Measurements from ENCODE around the gene SERPINA1. TPM values are rescaled to one million over a fixed set of nuclear protein-coding genes. Genes with fewer than 3 reads are reported as not detected.
A peak's percentile ranks its signal among the peaks of the same experiment; 100 is the strongest.

Gene SERPINA1
- total RNA-seq = under 0.01 TPM in 1 of 2 replicates, not detected in the other
- 0.10 and 0.39 TPM in 2 replicates for polyA plus RNA-seq
- polyA plus RNA-seq (2012) = 0.14 and 0.42 TPM in 2 replicates
- polyA minus RNA-seq (ENCODE audit: low replicate concordance) = 6.6 TPM in 1 of 2 replicates, not detected in the other

- H3K4me1 ChIP-seq (ENCODE audit: control insufficient read depth, extremely low read depth, insufficient read depth, low read length) = no peaks in the 10 kb centered on the region
- no peaks in the 10 kb centered on the region for H3K79me2 ChIP-seq (ENCODE audit: control insufficient read depth, insufficient read depth, low read length)
Observed at GRCh38 chr14:94388384-94389103, at the start of gene SERPINA1. TSS of gene SERPINA1 (minus strand) at chr14:94388602. CDS start at chr14:94383237, 5,365 bp downstream.

GRCh38 chr14:94428610-94429009, 40.2 kb upstream of the SERPINA1 start:
- no peaks in the 10 kb centered on the region for H4K20me1 ChIP-seq (ENCODE audit: control insufficient read depth, extremely low read depth, insufficient read depth, low read length)
- H3K4me2 ChIP-seq (ENCODE audit: extremely low read depth, insufficient read depth, low read length) = no peak overlapping the region
- H3K9me3 ChIP-seq (ENCODE audit: control insufficient read depth, insufficient read depth, low read depth, low read length) = no peaks in the 10 kb centered on the region
- H3K79me2 ChIP-seq (ENCODE audit: control insufficient read depth, insufficient read depth, low read length) = no peaks in the 10 kb centered on the region
- no peak overlapping the region for H3K27ac ChIP-seq (ENCODE audit: insufficient read depth, low read length)
- H2AFZ ChIP-seq (ENCODE audit: low read length) = no peak overlapping the region
- TF ChIP-seq CTCF (conservative IDR thresholded peaks at IDR 0.05 in 1 of 2, IDR thresholded peaks at IDR 0.05 in 1 of 2; ENCODE audit: low read depth in 1 of 2, low read length in 2 of 2) = no peak
- TF ChIP-seq EZH2 (IDR thresholded peaks at IDR 0.05; ENCODE audit: low read length, missing control alignments) = no peak
- H3K9ac ChIP-seq (ENCODE audit: insufficient read depth, low read length) = no peak overlapping the region
- no peak overlapping the region for H3K4me3 ChIP-seq (replicated peaks in 1 of 4; ENCODE audit: control extremely low read depth in 1 of 4, insufficient read depth in 1 of 4, low read depth in 3 of 4, low read length in 4 of 4)
- H3K27me3 ChIP-seq (ENCODE audit: control insufficient read depth, insufficient read depth, low read length) = no peaks in the 10 kb centered on the region
- no peaks in the 10 kb centered on the region for H3K4me1 ChIP-seq (ENCODE audit: control insufficient read depth, extremely low read depth, insufficient read depth, low read length)
- no peaks in the 10 kb centered on the region for H3K36me3 ChIP-seq (ENCODE audit: control insufficient read depth, insufficient read depth, low read length)
- no peak for DNase-seq (ENCODE audit: low read depth in 2 of 2)

More at GRCh38 chr14:94388384-94389103, at the start of gene SERPINA1:
- Histone ChIP-seq H3K4me3 (replicated peaks in 1 of 4; ENCODE audit: control extremely low read depth in 1 of 4, insufficient read depth in 1 of 4, low read depth in 3 of 4, low read length in 4 of 4) (no peak within 1 kb of the TSS), H3K36me3 (ENCODE audit: control insufficient read depth, insufficient read depth, low read length) (no peaks in the 10 kb centered on the region), H3K27me3 (ENCODE audit: control insufficient read depth, insufficient read depth, low read length) (no peaks in the 10 kb centered on the region), H2AFZ (ENCODE audit: low read length) (no peak within 1 kb of the TSS), H3K27ac (ENCODE audit: insufficient read depth, low read length) (no peak within 1 kb of the TSS), H4K20me1 (ENCODE audit: control insufficient read depth, extremely low read depth, insufficient read depth, low read length) (no peaks in the 10 kb centered on the region), H3K9ac (ENCODE audit: insufficient read depth, low read length) (no peak within 1 kb of the TSS), H3K4me2 (ENCODE audit: extremely low read depth, insufficient read depth, low read length) (no peak within 1 kb of the TSS), H3K9me3 (ENCODE audit: control insufficient read depth, insufficient read depth, low read depth, low read length) (no peaks in the 10 kb centered on the region)
- no peak for TF ChIP-seq EZH2 (IDR thresholded peaks at IDR 0.05; ENCODE audit: low read length, missing control alignments)
- TF ChIP-seq CTCF (conservative IDR thresholded peaks at IDR 0.05 in 1 of 2, IDR thresholded peaks at IDR 0.05 in 1 of 2; ENCODE audit: low read depth in 1 of 2, low read length in 2 of 2) = no peak
- peak in 1 of 2 donors; percentile 90 for DNase-seq (ENCODE audit: low read depth in 2 of 2)

GRCh38 chr14:94427016-94427613, 38.7 kb upstream of the SERPINA1 start:
- Histone ChIP-seq H3K36me3 (ENCODE audit: control insufficient read depth, insufficient read depth, low read length) (no peaks in the 10 kb centered on the region), H3K79me2 (ENCODE audit: control insufficient read depth, insufficient read depth, low read length) (no peaks in the 10 kb centered on the region), H3K27me3 (ENCODE audit: control insufficient read depth, insufficient read depth, low read length) (no peaks in the 10 kb centered on the region), H3K4me2 (ENCODE audit: extremely low read depth, insufficient read depth, low read length) (no peak overlapping the region), H3K27ac (ENCODE audit: insufficient read depth, low read length) (no peak overlapping the region), H3K9me3 (ENCODE audit: control insufficient read depth, insufficient read depth, low read depth, low read length) (no peaks in the 10 kb centered on the region), H3K9ac (ENCODE audit: insufficient read depth, low read length) (no peak overlapping the region), H2AFZ (ENCODE audit: low read length) (no peak overlapping the region), H3K4me3 (replicated peaks in 1 of 4; ENCODE audit: control extremely low read depth in 1 of 4, insufficient read depth in 1 of 4, low read depth in 3 of 4, low read length in 4 of 4) (no peak overlapping the region), H4K20me1 (ENCODE audit: control insufficient read depth, extremely low read depth, insufficient read depth, low read length) (no peaks in the 10 kb centered on the region), H3K4me1 (ENCODE audit: control insufficient read depth, extremely low read depth, insufficient read depth, low read length) (no peaks in the 10 kb centered on the region)
- DNase-seq (ENCODE audit: low read depth in 2 of 2) = peak in 1 of 2 donors; percentile 29
- TF ChIP-seq CTCF (conservative IDR thresholded peaks at IDR 0.05 in 1 of 2, IDR thresholded peaks at IDR 0.05 in 1 of 2; ENCODE audit: low read depth in 1 of 2, low read length in 2 of 2) = no peak
- TF ChIP-seq EZH2 (IDR thresholded peaks at IDR 0.05; ENCODE audit: low read length, missing control alignments) = no peak
